Amniotic stem cell (primary cell): ENCODE data around the gene DST.
A peak's percentile ranks its signal among the peaks of the same experiment; 100 is the strongest.
"Not testable (repeated sequence)": the region's sequence is repeated elsewhere in the genome, so short reads cannot be mapped to it uniquely, and the experiment has no call there.

Source experiments
- DNase-seq: peaks from one replicate; lab custom pipeline; 2025; lab: John Stamatoyannopoulos, UW

The DST gene

GRCh38 chr6:56515081-56515905, 127.4 kb downstream of the DST start:
- DNase-seq = no peak

DNA sequence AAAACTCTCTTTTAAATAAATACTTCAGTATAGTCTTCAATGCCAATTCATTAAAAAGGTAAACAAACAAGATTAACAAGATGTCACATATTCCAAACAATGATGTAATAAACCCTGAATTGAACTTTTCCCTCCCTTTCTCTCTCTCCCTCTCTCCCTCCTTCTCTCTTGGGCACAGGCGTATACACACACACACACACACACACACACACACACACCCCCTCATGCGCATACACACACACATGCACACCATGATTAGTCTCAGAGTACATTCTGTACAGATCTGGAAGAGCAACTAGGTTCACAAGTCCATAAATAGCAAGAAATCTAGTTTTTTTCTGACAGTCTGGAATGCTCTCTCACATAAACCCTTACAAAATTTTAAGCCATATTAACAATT, 128.3 kb downstream of the DST start:
- no peak for DNase-seq

GRCh38 chr6:56513631-56514030, 129.1 kb downstream of the DST start:
- DNase-seq = no peak

DNA sequence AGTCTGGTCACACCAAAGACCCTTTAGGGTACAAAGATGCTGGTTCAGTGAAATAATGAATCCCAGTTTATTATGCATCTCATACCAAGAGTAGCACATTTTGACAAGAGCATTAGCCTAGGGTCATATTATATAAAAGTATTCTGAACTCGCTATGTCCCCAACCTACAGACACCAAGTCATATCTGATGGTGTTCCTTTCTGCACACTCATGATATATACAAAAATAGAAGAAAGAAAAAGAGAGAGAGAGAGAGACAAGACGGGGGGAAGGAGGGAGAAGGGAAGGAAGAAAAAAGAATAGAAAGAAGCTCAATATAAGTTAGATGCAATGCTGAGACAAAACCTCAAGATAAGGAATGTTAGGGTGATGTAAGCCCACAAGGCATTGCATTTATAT, 131.1 kb downstream of the DST start:
- DNase-seq = no peak

DNA sequence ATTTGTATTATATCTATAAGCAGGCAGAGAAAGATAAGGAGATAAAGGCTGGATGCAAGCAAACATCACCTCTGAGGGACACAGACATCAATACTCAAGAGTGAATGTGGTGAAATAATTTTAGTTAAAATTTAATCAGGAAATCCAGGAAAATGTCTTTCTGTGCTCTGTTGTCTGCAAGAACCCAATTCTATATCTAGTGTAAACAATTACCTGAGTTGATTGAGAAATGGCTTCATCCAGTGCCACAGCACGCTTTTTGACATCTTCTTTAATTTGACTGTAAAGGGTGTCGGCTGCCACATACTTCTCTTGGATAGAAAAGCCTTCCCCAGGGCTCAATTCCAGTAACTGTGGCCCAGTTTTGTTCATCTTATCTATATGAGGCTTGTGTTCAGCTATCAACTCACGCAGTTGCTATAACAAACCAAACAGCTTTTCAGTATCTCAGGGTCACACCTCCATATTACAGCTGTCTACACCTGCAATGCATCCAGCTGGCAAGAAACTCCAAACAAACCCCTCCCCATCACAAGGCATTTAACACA, 131.6 kb downstream of the DST start:
- no peak for DNase-seq

DNA sequence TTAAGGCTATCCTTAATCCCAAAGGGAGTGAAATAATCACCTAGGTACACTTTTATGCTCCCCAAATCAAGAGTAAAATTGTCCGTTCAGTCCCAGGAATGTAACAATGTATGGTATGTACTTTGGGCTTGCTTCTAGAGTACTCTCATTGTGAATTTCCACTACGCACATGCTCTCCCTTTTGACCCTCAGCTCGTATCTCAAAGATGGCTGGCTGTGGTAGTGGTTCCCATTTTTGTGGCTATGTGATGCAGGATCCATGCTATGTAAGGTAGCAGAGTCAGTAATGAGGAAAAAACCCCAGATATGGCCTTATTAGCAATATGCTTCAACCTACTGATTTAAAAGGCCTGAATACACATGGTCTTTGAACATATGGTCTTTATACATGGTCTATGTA, 133.7 kb downstream of the DST start:
- DNase-seq = no peak

DNA sequence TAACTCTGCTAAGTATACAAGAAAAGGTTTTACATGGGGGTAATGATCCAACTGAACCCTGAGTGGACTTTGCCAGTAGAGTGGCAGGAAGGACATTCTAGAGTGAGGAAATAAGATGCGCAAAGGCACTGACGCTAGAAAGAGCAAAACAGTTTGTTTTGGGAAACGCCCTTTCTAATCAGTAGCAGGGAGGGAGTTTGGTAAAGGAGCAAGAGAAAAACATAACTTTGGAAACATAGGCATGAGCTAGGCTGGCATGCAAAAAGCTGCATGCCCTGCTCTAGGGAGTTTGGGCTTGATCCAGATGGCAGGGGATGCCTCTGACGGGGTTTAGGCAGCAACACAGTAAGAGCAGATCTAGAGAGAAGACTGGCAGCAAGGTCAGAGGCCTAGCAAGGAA, 135.2 kb downstream of the DST start:
- DNase-seq = no peak

GRCh38 chr6:56505512-56506260, 137.0 kb downstream of the DST start:
- no peak for DNase-seq

DNA sequence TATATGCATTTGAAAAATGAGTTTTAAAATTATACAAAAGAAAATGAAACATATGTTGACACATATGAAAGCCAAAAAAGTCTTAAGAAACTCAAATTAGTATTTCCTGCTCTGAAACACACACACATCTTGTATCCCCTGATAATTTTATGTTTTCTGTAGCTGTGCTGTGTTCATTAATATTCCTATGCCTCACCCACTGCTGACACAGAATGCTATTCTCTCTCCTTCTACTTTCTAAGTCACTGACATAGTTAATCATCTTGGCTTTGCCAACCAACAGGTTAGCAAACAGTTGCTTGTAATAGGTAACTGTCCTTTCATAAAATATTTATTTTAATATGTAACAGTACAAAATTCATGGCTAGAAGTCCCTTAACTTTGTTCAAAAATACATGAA, 140.7 kb downstream of the DST start:
- DNase-seq = no peak

GRCh38 chr6:56499095-56499494, 143.6 kb downstream of the DST start:
- no peak for DNase-seq

DNA sequence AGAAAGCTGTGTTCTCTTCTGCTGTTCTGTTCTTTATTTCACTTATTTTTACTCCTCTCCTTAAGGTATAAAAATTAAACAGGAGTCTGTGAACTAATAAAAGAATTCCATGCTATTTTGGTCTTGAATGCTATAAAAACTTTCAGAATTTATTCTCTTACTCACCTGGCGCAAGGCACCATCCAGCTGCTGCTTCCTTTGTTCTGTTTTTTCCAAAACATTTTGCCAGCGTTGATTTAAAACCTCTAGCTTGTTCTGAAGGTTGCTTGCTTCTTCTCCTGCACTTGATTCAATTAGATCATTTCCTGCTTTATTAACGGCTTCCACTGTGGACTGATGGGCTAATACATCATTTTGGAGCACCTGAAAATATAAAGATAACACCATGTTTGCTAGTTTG, 145.0 kb downstream of the DST start:
- DNase-seq = no peak

GRCh38 chr6:56497240-56497639, 145.4 kb downstream of the DST start:
- DNase-seq = no peak

GRCh38 chr6:56496650-56497049, 146.0 kb downstream of the DST start:
- DNase-seq = not testable (repeated sequence)

DNA sequence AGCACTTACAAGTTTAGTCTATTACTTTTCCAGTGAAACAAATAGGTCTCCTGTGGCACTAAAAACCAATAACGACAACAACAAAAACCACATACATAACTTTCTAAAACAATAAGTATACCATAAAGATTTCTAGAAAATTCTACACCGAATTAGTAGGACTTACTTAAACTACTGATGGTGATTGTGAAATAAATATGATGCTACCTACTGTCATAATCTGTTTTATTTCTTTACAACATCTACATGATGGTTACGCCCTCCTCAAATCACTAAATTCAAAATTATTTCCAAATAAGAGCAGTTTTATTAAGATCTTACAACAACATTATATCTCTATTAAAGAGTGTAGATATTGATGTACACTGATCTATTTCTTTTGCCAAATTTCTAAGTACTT, 147.0 kb downstream of the DST start:
- no peak for DNase-seq

GRCh38 chr6:56491606-56492328, 150.9 kb downstream of the DST start:
- no peak for DNase-seq

GRCh38 chr6:56490993-56491392, 151.7 kb downstream of the DST start:
- DNase-seq = no peak

- DNase-seq = no peak
Observed at GRCh38 chr6:56489559-56489958, 153.1 kb downstream of the DST start.

DNA sequence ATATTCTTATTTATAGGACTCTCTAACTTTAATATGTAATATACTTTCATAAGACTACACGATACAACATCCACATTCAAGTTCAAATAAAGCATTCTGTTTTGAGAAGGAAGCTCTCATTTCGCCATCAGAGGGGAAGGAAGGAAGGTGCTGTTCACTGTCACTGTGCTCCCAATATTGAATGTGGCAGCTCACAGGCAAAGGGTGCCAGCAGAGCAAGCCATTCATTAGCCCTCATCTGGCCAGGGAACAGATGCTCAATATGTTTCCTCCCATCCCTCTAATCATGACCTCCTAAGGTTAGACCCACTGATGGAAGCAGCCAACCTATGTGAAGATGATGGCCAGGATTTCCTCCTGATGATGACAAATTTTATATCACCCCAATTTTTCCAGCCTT, 154.4 kb downstream of the DST start:
- no peak for DNase-seq

GRCh38 chr6:56486681-56487080, 156.0 kb downstream of the DST start:
- DNase-seq = no peak

DNA sequence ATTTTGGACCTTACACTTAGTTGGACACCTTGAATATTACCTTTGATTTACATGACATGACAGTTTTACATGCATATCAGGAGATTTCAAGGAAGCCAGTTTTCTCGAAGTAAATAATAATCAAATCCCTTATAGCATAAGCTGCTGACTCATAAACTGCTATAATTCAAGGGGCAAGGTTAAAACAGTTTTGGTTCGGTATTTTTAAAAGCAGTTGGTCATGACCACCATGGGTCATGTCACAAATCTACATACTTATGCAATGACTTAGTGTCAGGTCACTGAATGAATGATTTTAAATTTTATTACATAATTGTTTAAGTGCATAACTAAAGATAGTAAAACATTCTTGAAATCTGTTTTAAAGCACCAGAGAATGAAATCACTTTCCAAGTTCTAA, 158.0 kb downstream of the DST start:
- peak; percentile 2 for DNase-seq

- no peak for DNase-seq
Observed at GRCh38 chr6:56483929-56484328, 158.8 kb downstream of the DST start.

DNA sequence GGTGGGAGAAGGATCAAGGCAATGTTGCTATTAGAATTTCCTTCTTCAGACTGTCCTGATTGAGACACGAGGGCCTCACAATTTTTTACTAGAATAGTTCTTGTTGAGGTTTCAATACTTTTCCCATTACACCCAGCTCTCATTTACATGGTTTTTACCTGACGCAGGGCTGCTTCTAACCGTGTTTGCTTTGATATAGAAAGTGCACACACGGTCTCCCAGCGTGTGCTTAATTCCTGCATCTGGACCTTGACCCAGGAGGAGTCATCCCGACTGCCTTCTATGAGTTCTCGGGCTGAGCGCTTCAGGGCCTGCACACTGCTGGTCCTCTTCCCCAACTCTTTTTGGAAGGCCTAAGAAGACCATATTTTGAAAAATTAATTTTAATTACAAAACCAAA, 160.2 kb downstream of the DST start:
- DNase-seq = no peak

DNA sequence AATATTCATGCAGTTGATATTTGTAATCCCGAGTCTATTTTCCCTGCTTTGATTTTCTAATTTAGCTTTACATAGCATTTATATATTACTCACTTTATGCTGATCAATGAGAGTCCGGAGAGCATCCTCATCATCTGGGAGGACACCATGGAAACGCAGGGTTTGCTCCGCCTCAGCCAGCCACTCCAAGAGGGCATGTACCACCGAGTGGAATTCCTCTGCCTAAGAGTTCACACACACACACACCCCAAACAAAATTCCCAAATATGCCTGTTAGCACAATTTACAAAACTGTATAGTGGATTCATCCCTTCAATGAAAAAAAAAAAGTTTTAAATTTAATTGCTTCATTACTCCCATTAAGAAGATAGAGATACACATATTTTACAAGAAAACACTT, 160.7 kb downstream of the DST start:
- no peak for DNase-seq
